Pancreas (tissue), 10 donors: ENCODE data around the gene RHBDL3. TPM values are rescaled to one million over a fixed set of nuclear protein-coding genes. Genes with fewer than 3 reads are reported as not detected.
"Not testable (repeated sequence)": the region's sequence is repeated elsewhere in the genome, so short reads cannot be mapped to it uniquely, and the experiment has no call there.

Source experiments
- ATAC-seq, 4 donors: fragments of 200-7000 bp; cut with Tn5 transposase; one replicate each; pipeline versions ENCODE4 v1.8.0 to v1.9.1; 2020; ENCODE audit warnings: mild to moderate bottlenecking in 4 of 4, moderate library complexity in 4 of 4
- DNase-seq, 6 donors: peaks; one replicate each; pipeline ENCODE4 v3.0.0-alpha.2; 2020
- FAIRE-seq: peaks from 2 replicates; lab custom pipeline; 2012; peaks lifted over from hg19 to GRCh38; lab: Jason Lieb, UNC
- H3K27ac ChIP-seq, 4 donors: fragments of 200-600 bp; sonication (generic); 1 replicate in 3 of 4; 2 replicates in 1 of 4; pipeline versions ENCODE4 v1.5.0 to v1.8.0; 2020
- H3K27me3 ChIP-seq, 4 donors: fragments of 200-600 bp; one replicate each; pipeline ENCODE4 v1.8.0; 2021
- H3K36me3 ChIP-seq, 3 donors: fragments of 200-600 bp; sonication (generic) in 1 of 3; one replicate each; pipeline versions ENCODE4 v1.5.0 to v1.8.0; 2020 to 2021
- H3K4me1 ChIP-seq, 3 donors: fragments of 200-600 bp; one replicate each; pipeline ENCODE4 v1.8.0; 2021
- H3K4me3 ChIP-seq, 4 donors: fragments of 200-600 bp; sonication (generic) in 2 of 4; one replicate each; pipeline versions ENCODE4 v1.5.0 to v1.8.0; 2020 to 2021
- H3K9me3 ChIP-seq, 4 donors: fragments of 200-600 bp; one replicate each; pipeline ENCODE4 v1.8.0; 2021
- CTCF ChIP-seq, 4 donors: fragments of 200-600 bp; sonication (generic) in 3 of 4; IDR thresholded peaks; one replicate each; pipeline versions ENCODE4 v1.5.0 to v1.8.0; 2021; ENCODE audit warnings: antibody characterized with exemption in 4 of 4
- WGBS, 2 donors: extraction: QIAGEN DNeasy Blood & Tissue Kit; methylation state at CpG; one replicate each; pipeline ENCODE4 v1.1.7; 2013; 5-methylcytosine and 5-hydroxymethylcytosine counted together
- intact Hi-C, 3 donors: fragments of 100-400 bp; cut with DNase I; formaldehyde crosslinking; loops; one replicate each; pipeline versions ENCODE4 v1.11.1 to v1.14.2; 2022
- polyA plus RNA-seq, 2 donors: library from polyadenylated mRNA; stranded (reverse); fragments of 200-250 nt; gene quantifications; one replicate each; pipeline ENCODE4 v1.2.3, GENCODE V29; 2013
- total RNA-seq, 6 donors: library from RNA; stranded (reverse); fragmentation: NEBNext Ultra II Directional in 4 of 6; extraction: Animal tissue kit (Norgen Biotek cat#: 25700) in 4 of 6; gene quantifications; one replicate each; pipeline versions ENCODE4 v1.2.1 to v1.2.4, GENCODE V29; 2021 to 2023
- donor health status: healthy with polysubstance abuse.
- donor health status: DM: no; HTN: no; CAD: no; lungs with moderate emphysema.
- donor health status: DM: no; HTN: no; CAD: no.
- donor health status: control.
- donor health status: control.
- donor health status: Bipolar disorder and iron deficiency.
- donor health status: DM: yes; HTN: yes; CAD: no.
- donor health status: DM: no; HTN: no; CAD: no.
- donor health status: DM: no; HTN: no; CAD: no.
- donor health status: DM: yes; HTN: yes; CAD: no.

The RHBDL3 gene
- total and polyA plus RNA-seq, 8 donors: 0.12 to 1.8 (median 0.47) TPM

DNA sequence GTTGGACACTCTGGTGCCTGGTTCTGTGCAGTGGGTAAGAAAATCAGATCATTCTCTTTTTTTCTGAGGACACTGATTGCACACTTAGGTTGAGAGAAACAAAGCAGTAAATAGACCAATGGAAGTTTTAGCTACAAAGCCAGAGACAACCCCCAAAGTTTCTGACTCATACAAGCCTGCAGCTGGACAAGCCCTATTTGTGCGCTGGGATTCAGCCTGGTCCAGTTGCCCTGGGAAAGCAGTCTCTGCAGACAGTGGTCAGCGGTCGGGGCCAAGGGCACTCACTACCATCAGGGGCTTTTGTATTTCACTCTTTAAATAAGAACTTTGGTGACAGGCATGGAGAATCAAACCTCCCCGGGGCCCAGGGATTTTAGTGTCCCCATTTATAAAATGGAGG lies 6.0 kb upstream of the RHBDL3 start:
- peaks cover 0 to 22% (median 8%) of the 10 kb centered on the region in 3 donors for H3K4me1 ChIP-seq
- no peak for TF ChIP-seq CTCF (IDR thresholded peaks at IDR 0.05)
- H3K9me3 ChIP-seq: no peaks in the 10 kb centered on the region
- DNase-seq (no peak), ATAC-seq (no peak), FAIRE-seq (no peak)
- no peak overlapping the region for H3K27ac ChIP-seq
- WGBS, 2 donors: 87 to 97% methylated on average over 4 of the region's 4 CpGs
- no peaks in the 10 kb centered on the region for H3K27me3 ChIP-seq
- no peaks in the 10 kb centered on the region for H3K36me3 ChIP-seq
- intact Hi-C loops: no loop called here
- H3K4me3 ChIP-seq: no peak overlapping the region

- H3K4me3 ChIP-seq: no peak overlapping the region
- ATAC-seq (peak in 2 of 4 donors; percentile 19 to 44), FAIRE-seq (no peak), DNase-seq (no peak)
- no peaks in the 10 kb centered on the region for H3K36me3 ChIP-seq
- no peaks in the 10 kb centered on the region for H3K27me3 ChIP-seq
- 11 to 13% methylated on average over 7 of the region's 7 CpGs for WGBS, 2 donors
- peaks cover 0 to 16% (median 6%) of the 10 kb centered on the region in 3 donors for H3K4me1 ChIP-seq
- intact Hi-C loops: no loop called here
- no peak overlapping the region for H3K27ac ChIP-seq
- H3K9me3 ChIP-seq: no peaks in the 10 kb centered on the region
- no peak for TF ChIP-seq CTCF (IDR thresholded peaks at IDR 0.05)
Observed at GRCh38 chr17:32261417-32261736, 4.3 kb upstream of the RHBDL3 start.

- no peak for ATAC-seq
- no peak for TF ChIP-seq CTCF (IDR thresholded peaks at IDR 0.05)
- peaks cover 0 to 14% (median 5%) of the 10 kb centered on the region in 3 donors for H3K4me1 ChIP-seq
- DNase-seq: no peak
- intact Hi-C loops: no loop called here
- H3K4me3 ChIP-seq: no peak overlapping the region
- H3K36me3 ChIP-seq: no peaks in the 10 kb centered on the region
- no peak for FAIRE-seq
- WGBS, 2 donors: 71 to 73% methylated on average over 13 of the region's 13 CpGs
- no peak overlapping the region for H3K27ac ChIP-seq
- no peaks in the 10 kb centered on the region for H3K9me3 ChIP-seq
- no peaks in the 10 kb centered on the region for H3K27me3 ChIP-seq
Observed at GRCh38 chr17:32261936-32262510, 3.6 kb upstream of the RHBDL3 start.

GRCh38 chr17:32263515-32263914 lies 2.1 kb upstream of the RHBDL3 start:
- H3K4me3 ChIP-seq, H3K36me3 ChIP-seq, intact Hi-C loops, ATAC-seq, FAIRE-seq, H3K9me3 ChIP-seq, H3K27ac ChIP-seq, DNase-seq, H3K27me3 ChIP-seq: not testable (repeated sequence)
- 86 to 90% methylated on average over 17 of the region's 17 CpGs for WGBS, 2 donors
- peaks cover 0 to 17% (median 5%) of the 10 kb centered on the region in 3 donors for H3K4me1 ChIP-seq

DNA sequence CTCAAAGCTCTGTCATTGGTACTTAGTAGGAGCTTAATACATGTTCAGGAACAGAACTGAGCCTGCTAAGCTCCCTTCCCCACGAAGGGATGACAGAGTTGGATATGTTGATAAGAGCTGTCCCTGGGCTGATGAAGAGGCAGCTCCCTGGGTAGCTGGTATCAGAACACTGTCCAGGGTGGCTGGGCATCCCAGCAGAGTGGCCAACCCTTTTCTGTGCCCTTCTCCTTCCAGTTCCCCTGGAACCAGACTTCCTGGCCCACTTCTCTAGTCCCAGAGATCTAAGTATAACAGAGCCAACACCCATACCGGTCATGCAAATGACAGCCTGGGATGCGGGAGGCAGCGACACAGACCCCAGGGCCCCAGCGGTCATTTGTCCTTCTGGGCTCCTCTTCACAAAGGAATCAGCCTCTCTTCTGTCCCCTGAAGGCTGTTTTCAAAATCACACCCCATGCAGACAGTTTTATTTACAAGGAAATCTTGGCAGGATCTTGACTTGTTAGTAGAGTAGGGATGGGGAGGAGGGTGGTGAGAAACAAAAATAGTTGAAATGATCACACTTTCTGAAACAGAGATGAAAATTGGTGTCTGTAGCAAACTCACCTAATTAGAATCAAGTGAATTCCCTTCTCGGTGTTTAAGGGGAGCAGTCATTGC lies 1.4 kb upstream of the RHBDL3 start:
- peaks cover 0 to 17% (median 5%) of the 10 kb centered on the region in 3 donors for H3K4me1 ChIP-seq
- no peak for TF ChIP-seq CTCF (IDR thresholded peaks at IDR 0.05)
- H3K4me3 ChIP-seq: no peak overlapping the region
- DNase-seq (no peak), FAIRE-seq (no peak), ATAC-seq (no peak)
- no peak overlapping the region for H3K27ac ChIP-seq
- no peaks in the 10 kb centered on the region for H3K9me3 ChIP-seq
- no peaks in the 10 kb centered on the region for H3K36me3 ChIP-seq
- intact Hi-C loops: no loop called here
- 56 to 73% methylated on average over 6 of the region's 6 CpGs for WGBS, 2 donors
- no peaks in the 10 kb centered on the region for H3K27me3 ChIP-seq
